ENCODE data around the gene ALG5.

Gene ALG5

GRCh38 chr13:36979361-36980050, 19.6 kb downstream of the ALG5 start:
- ATAC-seq, result no peak

GRCh38 chr13:36975172-36975571, 24.0 kb downstream of the ALG5 start:
- DNase-seq (no peak), ATAC-seq (no peak)

More at GRCh38 chr13:36979361-36980050, 19.6 kb downstream of the ALG5 start:
- DNase-seq, result no peak

- no peak for DNase-seq
- no peak for ATAC-seq
Observed at GRCh38 chr13:36973621-36974295, 25.4 kb downstream of the ALG5 start.

GRCh38 chr13:36973009-36973408, 26.1 kb downstream of the ALG5 start:
- DNase-seq (no peak), ATAC-seq (no peak)

- no peak for ATAC-seq
Observed at GRCh38 chr13:36966404-36966803, 32.7 kb downstream of the ALG5 start.

GRCh38 chr13:36965767-36966166, 33.4 kb downstream of the ALG5 start:
- DNase-seq, result no peak
- peak; percentile 69 for ATAC-seq

More at GRCh38 chr13:36966404-36966803, 32.7 kb downstream of the ALG5 start:
- no peak for DNase-seq

- ATAC-seq, result no peak
- DNase-seq, result no peak
Observed at GRCh38 chr13:36959456-36960116, 39.6 kb downstream of the ALG5 start.

GRCh38 chr13:36954542-36954941, 44.6 kb downstream of the ALG5 start:
- ATAC-seq, result no peak
- no peak for DNase-seq

GRCh38 chr13:36950920-36951319, 48.2 kb downstream of the ALG5 start:
- DNase-seq (no peak), ATAC-seq (no peak)

GRCh38 chr13:36950330-36950729, 48.8 kb downstream of the ALG5 start:
- DNase-seq (no peak), ATAC-seq (no peak)

GRCh38 chr13:36945078-36945477, 54.1 kb downstream of the ALG5 start:
- ATAC-seq (no peak), DNase-seq (no peak)

- ATAC-seq (no peak), DNase-seq (no peak)
Observed at GRCh38 chr13:36925603-36926002, 73.5 kb downstream of the ALG5 start.

GRCh38 chr13:36924001-36924400, 75.1 kb downstream of the ALG5 start:
- DNase-seq (no peak), ATAC-seq (no peak)

- DNase-seq, result no peak
- no peak for ATAC-seq
Observed at GRCh38 chr13:36921631-36922301, 77.4 kb downstream of the ALG5 start.

GRCh38 chr13:36920616-36921185, 78.4 kb downstream of the ALG5 start:
- DNase-seq (no peak), ATAC-seq (no peak)

GRCh38 chr13:36919833-36920615, 79.1 kb downstream of the ALG5 start, which contains the start of gene SMAD9:
TSS of gene SMAD9 (minus strand) at chr13:36920238. CDS start at chr13:36879689, 40,549 bp downstream.
- DNase-seq (peak; percentile 33), ATAC-seq (peak; percentile 63)

GRCh38 chr13:36919171-36919832, 79.8 kb downstream of the ALG5 start:
- peak; percentile 35 for ATAC-seq
- peak; percentile 14 for DNase-seq

GRCh38 chr13:36918246-36919131, 80.7 kb downstream of the ALG5 start:
- DNase-seq (no peak), ATAC-seq (no peak)

GRCh38 chr13:36917311-36917710, 81.8 kb downstream of the ALG5 start:
- ATAC-seq (no peak), DNase-seq (no peak)

Data from stimulated activated naive CD8-positive, alpha-beta T cell treated with anti-CD3 and anti-CD28 coated beads, Interleukin-15, Interleukin-2, amounts not matched to agents 100 U/mL and 50 U/mL, for 24 hours (primary cell).